ENCODE measurements around the gene AIRE. TPM values are rescaled to one million over a fixed set of nuclear protein-coding genes. Genes with fewer than 3 reads are reported as not detected.
A peak's percentile ranks its signal among the peaks of the same experiment; 100 is the strongest.

Gene AIRE
- total and polyA plus RNA-seq, 2 of the 13 experiments (the other 11 are each of a cell fraction or from before 2014, with no cell fraction given): not detected

- TF ChIP-seq, protein P1, sequence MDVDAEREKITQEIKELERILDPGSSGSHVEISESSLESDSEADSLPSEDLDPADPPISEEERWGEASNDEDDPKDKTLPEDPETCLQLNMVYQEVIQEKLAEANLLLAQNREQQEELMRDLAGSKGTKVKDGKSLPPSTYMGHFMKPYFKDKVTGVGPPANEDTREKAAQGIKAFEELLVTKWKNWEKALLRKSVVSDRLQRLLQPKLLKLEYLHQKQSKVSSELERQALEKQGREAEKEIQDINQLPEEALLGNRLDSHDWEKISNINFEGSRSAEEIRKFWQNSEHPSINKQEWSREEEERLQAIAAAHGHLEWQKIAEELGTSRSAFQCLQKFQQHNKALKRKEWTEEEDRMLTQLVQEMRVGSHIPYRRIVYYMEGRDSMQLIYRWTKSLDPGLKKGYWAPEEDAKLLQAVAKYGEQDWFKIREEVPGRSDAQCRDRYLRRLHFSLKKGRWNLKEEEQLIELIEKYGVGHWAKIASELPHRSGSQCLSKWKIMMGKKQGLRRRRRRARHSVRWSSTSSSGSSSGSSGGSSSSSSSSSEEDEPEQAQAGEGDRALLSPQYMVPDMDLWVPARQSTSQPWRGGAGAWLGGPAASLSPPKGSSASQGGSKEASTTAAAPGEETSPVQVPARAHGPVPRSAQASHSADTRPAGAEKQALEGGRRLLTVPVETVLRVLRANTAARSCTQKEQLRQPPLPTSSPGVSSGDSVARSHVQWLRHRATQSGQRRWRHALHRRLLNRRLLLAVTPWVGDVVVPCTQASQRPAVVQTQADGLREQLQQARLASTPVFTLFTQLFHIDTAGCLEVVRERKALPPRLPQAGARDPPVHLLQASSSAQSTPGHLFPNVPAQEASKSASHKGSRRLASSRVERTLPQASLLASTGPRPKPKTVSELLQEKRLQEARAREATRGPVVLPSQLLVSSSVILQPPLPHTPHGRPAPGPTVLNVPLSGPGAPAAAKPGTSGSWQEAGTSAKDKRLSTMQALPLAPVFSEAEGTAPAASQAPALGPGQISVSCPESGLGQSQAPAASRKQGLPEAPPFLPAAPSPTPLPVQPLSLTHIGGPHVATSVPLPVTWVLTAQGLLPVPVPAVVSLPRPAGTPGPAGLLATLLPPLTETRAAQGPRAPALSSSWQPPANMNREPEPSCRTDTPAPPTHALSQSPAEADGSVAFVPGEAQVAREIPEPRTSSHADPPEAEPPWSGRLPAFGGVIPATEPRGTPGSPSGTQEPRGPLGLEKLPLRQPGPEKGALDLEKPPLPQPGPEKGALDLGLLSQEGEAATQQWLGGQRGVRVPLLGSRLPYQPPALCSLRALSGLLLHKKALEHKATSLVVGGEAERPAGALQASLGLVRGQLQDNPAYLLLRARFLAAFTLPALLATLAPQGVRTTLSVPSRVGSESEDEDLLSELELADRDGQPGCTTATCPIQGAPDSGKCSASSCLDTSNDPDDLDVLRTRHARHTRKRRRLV (CRISPR knock-in tag; IDR thresholded peaks at IDR 0.05): 0 out of 2 replicates have a peak, but pooled peaks have one; percentile 58
- peak; percentile 82; the same call in 1 of the 2 replicates for TF ChIP-seq REPIN1 (CRISPR knock-in tag; IDR thresholded peaks at IDR 0.05; ENCODE audit: borderline replicate concordance, low read depth)
- TF ChIP-seq NCOR1 (IDR thresholded peaks at IDR 0.05; ENCODE audit: borderline replicate concordance, low read length): 0 out of 2 replicates have a peak, but pooled peaks have one; percentile 13
- TF ChIP-seq NFIB (CRISPR knock-in tag; IDR thresholded peaks at IDR 0.05; ENCODE audit: borderline replicate concordance): no peak
- TF ChIP-seq, protein P2, sequence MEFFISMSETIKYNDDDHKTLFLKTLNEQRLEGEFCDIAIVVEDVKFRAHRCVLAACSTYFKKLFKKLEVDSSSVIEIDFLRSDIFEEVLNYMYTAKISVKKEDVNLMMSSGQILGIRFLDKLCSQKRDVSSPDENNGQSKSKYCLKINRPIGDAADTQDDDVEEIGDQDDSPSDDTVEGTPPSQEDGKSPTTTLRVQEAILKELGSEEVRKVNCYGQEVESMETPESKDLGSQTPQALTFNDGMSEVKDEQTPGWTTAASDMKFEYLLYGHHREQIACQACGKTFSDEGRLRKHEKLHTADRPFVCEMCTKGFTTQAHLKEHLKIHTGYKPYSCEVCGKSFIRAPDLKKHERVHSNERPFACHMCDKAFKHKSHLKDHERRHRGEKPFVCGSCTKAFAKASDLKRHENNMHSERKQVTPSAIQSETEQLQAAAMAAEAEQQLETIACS (CRISPR knock-in tag; IDR thresholded peaks at IDR 0.05): peak; percentile 49
- TF ChIP-seq, protein P3, sequence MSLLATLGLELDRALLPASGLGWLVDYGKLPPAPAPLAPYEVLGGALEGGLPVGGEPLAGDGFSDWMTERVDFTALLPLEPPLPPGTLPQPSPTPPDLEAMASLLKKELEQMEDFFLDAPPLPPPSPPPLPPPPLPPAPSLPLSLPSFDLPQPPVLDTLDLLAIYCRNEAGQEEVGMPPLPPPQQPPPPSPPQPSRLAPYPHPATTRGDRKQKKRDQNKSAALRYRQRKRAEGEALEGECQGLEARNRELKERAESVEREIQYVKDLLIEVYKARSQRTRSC (CRISPR knock-in tag; IDR thresholded peaks at IDR 0.05; ENCODE audit: low read depth): no peak
- peak; percentile 85 for TF ChIP-seq ZNF280B (CRISPR knock-in tag; IDR thresholded peaks at IDR 0.05; ENCODE audit: borderline replicate concordance)
- TF ChIP-seq, protein P4, sequence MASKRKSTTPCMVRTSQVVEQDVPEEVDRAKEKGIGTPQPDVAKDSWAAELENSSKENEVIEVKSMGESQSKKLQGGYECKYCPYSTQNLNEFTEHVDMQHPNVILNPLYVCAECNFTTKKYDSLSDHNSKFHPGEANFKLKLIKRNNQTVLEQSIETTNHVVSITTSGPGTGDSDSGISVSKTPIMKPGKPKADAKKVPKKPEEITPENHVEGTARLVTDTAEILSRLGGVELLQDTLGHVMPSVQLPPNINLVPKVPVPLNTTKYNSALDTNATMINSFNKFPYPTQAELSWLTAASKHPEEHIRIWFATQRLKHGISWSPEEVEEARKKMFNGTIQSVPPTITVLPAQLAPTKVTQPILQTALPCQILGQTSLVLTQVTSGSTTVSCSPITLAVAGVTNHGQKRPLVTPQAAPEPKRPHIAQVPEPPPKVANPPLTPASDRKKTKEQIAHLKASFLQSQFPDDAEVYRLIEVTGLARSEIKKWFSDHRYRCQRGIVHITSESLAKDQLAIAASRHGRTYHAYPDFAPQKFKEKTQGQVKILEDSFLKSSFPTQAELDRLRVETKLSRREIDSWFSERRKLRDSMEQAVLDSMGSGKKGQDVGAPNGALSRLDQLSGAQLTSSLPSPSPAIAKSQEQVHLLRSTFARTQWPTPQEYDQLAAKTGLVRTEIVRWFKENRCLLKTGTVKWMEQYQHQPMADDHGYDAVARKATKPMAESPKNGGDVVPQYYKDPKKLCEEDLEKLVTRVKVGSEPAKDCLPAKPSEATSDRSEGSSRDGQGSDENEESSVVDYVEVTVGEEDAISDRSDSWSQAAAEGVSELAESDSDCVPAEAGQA (IDR thresholded peaks at IDR 0.05; ENCODE audit: low read depth): peak; percentile 86
- TF ChIP-seq, protein P4 (CRISPR knock-in tag; IDR thresholded peaks at IDR 0.05; ENCODE audit: borderline replicate concordance): peak; percentile 37; the same call in 1 of the 2 replicates
- TF ChIP-seq, protein P5, sequence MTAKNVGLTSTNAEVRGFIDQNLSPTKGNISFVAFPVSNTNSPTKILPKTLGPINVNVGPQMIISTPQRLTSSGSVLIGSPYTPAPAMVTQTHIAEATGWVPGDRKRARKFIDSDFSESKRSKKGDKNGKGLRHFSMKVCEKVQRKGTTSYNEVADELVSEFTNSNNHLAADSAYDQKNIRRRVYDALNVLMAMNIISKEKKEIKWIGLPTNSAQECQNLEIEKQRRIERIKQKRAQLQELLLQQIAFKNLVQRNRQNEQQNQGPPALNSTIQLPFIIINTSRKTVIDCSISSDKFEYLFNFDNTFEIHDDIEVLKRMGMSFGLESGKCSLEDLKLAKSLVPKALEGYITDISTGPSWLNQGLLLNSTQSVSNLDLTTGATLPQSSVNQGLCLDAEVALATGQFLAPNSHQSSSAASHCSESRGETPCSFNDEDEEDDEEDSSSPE (CRISPR knock-in tag; IDR thresholded peaks at IDR 0.05): peak; percentile 85
Observed at GRCh38 chr21:44338971-44339910, 53.6 kb downstream of the AIRE start, which contains the start of gene CFAP410 (continued).

Measured in HepG2 (cell line).